Measurements from ENCODE around the gene KCNE3.

The KCNE3 gene

DNA sequence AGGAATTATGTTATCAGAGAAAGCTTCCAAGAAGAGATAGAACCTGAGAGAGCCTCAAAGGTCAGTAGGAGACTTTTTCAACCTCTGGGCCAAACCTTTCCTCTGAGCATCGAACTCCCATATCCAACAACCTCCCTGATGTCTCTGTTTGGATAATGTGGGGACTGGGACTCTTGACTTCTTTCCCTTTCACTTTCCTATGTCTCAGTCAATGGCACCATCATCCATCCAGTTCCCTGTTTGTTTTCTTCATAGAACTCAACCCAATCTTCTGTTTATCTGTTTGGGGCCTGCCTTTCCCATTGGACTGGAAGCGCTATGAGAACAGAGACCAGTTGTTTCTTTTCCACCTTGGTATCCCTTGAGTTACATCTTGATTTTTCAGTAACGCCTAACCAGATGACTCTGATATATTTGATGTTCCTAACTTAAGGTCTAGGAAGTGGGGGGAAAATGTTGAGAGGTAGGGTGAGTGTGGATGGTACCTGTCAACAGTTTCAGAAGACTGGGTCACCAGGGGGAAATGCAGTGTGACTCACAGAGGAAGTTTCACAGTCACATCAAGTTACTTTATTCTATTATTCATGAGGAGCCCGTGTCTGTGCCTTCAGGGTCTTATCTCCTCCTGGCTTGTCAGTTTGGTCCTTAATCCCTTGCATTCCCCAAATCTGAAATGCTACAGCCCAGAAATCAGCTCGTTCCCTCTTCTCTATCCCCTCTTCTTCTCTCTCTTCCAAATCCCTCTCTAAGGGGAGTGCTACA is 4.5 kb upstream of the KCNE3 start:
- TF ChIP-seq, protein P1, sequence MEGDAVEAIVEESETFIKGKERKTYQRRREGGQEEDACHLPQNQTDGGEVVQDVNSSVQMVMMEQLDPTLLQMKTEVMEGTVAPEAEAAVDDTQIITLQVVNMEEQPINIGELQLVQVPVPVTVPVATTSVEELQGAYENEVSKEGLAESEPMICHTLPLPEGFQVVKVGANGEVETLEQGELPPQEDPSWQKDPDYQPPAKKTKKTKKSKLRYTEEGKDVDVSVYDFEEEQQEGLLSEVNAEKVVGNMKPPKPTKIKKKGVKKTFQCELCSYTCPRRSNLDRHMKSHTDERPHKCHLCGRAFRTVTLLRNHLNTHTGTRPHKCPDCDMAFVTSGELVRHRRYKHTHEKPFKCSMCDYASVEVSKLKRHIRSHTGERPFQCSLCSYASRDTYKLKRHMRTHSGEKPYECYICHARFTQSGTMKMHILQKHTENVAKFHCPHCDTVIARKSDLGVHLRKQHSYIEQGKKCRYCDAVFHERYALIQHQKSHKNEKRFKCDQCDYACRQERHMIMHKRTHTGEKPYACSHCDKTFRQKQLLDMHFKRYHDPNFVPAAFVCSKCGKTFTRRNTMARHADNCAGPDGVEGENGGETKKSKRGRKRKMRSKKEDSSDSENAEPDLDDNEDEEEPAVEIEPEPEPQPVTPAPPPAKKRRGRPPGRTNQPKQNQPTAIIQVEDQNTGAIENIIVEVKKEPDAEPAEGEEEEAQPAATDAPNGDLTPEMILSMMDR (IDR thresholded peaks at IDR 0.05; ENCODE audit: low read length, missing control alignments): no peak
- no peak for DNase-seq (ENCODE audit: low read depth)
- H3K4me3 ChIP-seq (replicated peaks; ENCODE audit: low read depth, low read length): no peak overlapping the region

DNA sequence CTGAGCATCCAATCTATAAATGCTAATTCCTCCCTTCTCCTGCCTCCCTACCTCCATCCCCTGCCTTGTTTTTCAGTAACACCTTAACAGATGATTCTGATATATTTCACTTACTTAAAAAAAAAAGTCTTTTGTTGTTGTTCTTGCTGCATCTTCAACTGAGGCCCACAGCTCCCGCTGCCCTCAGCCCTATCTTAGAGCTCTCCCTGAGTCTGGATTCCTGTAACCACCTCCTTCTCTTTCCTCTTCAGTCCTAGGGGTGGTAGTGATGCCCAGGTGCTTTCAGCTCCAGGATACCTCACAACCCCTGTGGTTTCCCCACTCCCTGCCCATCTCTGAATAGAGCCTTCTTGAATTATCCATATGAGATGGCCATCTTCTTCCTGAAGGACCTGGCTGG is 3.7 kb upstream of the KCNE3 start:
- TF ChIP-seq, protein P1 (IDR thresholded peaks at IDR 0.05; ENCODE audit: low read length, missing control alignments): no peak
- no peak for DNase-seq (ENCODE audit: low read depth)
- H3K4me3 ChIP-seq (replicated peaks; ENCODE audit: low read depth, low read length): no peak overlapping the region

DNA sequence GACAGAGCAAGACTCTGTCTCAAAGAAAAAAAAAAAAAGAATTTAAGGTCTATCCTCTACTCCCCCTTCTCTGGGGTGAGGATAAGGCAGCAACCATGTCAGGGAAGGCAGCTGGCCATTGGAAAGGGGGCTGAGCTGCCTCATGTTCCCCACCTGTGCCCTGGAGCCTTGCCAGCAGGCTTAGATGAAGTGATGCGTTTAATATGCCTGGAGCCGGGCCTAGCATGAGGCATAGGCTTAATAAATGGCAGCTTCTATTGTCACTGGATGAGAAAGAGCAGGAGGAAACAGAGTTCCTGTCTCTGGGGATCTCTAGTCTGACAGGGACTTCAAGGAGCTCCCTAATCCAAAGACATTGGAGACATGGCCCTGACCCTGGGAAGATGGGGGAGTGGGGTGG is 3.2 kb upstream of the KCNE3 start:
- TF ChIP-seq, protein P1 (IDR thresholded peaks at IDR 0.05; ENCODE audit: low read length, missing control alignments): no peak
- no peak overlapping the region for H3K4me3 ChIP-seq (replicated peaks; ENCODE audit: low read depth, low read length)
- no peak for DNase-seq (ENCODE audit: low read depth)

DNA sequence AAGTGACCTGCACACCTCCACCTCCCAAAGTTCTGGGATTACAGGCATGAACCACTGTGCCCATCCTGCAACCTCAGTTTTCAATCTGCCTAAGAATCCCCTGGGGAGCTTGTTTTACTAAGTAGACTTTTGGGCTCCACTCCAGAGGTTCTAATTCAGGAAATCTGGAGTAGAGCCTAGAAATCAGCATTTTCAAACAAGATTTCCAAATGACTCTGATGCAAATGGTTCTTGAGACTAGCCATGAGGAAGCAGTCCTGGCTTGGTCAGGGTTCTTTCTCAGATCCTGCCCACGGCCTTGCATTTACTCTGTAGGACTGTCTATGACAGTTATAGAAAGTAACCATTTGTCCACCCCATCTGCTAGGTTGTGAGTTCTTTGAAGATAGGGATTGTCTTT is 1.6 kb upstream of the KCNE3 start:
- TF ChIP-seq, protein P1 (IDR thresholded peaks at IDR 0.05; ENCODE audit: low read length, missing control alignments): no peak
- DNase-seq (ENCODE audit: low read depth): peak; percentile 27
- H3K4me3 ChIP-seq (replicated peaks; ENCODE audit: low read depth, low read length): no peak overlapping the region

DNA sequence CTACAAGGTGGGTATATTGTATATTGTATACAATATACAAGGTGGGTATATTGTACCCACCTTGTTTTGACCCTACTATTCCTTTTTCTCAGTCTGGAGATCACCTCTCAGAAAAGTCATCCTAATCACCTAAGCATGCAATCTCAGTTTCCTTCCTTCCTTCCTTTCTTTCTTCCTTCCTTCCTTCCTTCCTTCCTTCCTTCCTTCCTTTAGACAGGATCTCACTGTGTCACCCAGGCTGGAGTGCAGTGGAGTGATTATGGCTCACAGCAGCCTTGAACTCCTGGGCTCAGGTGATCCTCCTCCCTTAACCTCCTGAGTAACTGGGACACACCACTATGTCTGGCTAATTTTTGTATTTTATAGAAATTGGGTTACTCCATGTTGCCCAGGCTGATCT is 1.2 kb upstream of the KCNE3 start:
- no peak overlapping the region for H3K4me3 ChIP-seq (replicated peaks; ENCODE audit: low read depth, low read length)
- DNase-seq (ENCODE audit: low read depth): no peak
- TF ChIP-seq, protein P1 (IDR thresholded peaks at IDR 0.05; ENCODE audit: low read length, missing control alignments): no peak

DNA sequence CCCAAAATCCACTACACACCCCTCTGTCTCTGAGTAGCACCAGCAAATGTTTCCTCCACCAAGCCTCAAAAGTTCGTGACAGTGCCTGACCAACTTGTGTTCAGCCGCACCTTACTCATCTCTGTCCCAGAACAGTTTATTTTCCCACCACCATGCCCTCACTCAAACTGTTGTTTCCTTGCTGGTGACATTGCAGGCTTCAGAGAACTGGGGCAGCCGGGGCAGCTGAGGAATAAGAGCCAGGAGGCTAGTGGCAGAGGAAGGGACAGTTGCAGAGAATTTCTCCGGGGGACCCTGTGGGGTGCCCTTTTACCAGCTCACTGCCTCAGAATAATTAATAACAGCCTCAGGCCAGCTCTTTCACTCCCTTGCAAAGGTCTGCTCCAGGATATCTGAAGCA is 709 bp upstream of the KCNE3 start:
- DNase-seq (ENCODE audit: low read depth): no peak
- TF ChIP-seq, protein P1 (IDR thresholded peaks at IDR 0.05; ENCODE audit: low read length, missing control alignments): no peak
- no peak overlapping the region for H3K4me3 ChIP-seq (replicated peaks; ENCODE audit: low read depth, low read length)

DNA sequence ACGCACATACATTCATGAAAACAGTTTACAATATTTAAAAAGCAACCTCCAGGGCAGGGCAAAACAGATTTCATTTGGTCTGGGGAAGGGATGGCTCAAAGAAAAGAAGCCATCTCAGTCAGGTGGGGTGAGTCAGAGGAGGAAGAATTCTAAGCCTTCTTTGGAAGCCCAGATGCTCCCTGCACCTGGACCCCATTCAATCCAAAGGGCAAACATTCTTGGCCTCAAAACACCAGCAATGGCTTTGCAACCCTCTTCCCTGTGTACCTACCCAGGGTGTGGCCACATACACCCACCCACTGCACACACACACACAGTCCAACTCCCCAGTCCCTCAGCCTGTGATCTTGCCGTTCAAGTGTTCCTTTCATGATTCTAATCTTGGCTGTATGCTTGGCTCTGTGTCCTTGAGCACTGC is 2.0 kb downstream of the KCNE3 start:
- DNase-seq (ENCODE audit: low read depth): no peak
- TF ChIP-seq, protein P1 (IDR thresholded peaks at IDR 0.05; ENCODE audit: low read length, missing control alignments): no peak
- H3K4me3 ChIP-seq (replicated peaks; ENCODE audit: low read depth, low read length): no peak overlapping the region
